HG03175 (cell line): ENCODE data around the gene SAMD14.

ENCODE experiments used
- ATAC-seq: cut with Tn5 transposase; IDR thresholded peaks from one replicate; pipeline ENCODE4 v1.9.1; 2021; ENCODE audit warnings: mild to moderate bottlenecking, moderate library complexity; ENCODE audit not compliant: unreplicated experiment

SAMD14 gene

GRCh38 chr17:50113624-50114320, 16.2 kb downstream of the SAMD14 start:
- ATAC-seq, result no peak

- ATAC-seq, result no peak
Observed at GRCh38 chr17:50112694-50113093, 17.3 kb downstream of the SAMD14 start.

- no peak for ATAC-seq
Observed at GRCh38 chr17:50111673-50112655, 18.0 kb downstream of the SAMD14 start.

GRCh38 chr17:50110591-50111349, 19.2 kb downstream of the SAMD14 start:
- no peak for ATAC-seq

GRCh38 chr17:50109785-50110184, 20.2 kb downstream of the SAMD14 start:
- ATAC-seq, result no peak

GRCh38 chr17:50109207-50109606, 20.8 kb downstream of the SAMD14 start:
- no peak for ATAC-seq

GRCh38 chr17:50108556-50108955, 21.4 kb downstream of the SAMD14 start:
- no peak for ATAC-seq

GRCh38 chr17:50107790-50108414, 22.1 kb downstream of the SAMD14 start:
- no peak for ATAC-seq

GRCh38 chr17:50106393-50107131, 23.4 kb downstream of the SAMD14 start:
- ATAC-seq, result no peak

- ATAC-seq, result no peak
Observed at GRCh38 chr17:50105811-50106210, 24.1 kb downstream of the SAMD14 start.

- ATAC-seq, result no peak
Observed at GRCh38 chr17:50103941-50104340, 26.0 kb downstream of the SAMD14 start.

GRCh38 chr17:50103252-50103651, 26.7 kb downstream of the SAMD14 start:
- no peak for ATAC-seq

GRCh38 chr17:50102164-50102991, 27.6 kb downstream of the SAMD14 start:
- ATAC-seq, result no peak

- ATAC-seq, result no peak
Observed at GRCh38 chr17:50101346-50102163, 28.4 kb downstream of the SAMD14 start.

- ATAC-seq, result no peak
Observed at GRCh38 chr17:50100921-50101345, 29.0 kb downstream of the SAMD14 start.

- ATAC-seq, result no peak
Observed at GRCh38 chr17:50100480-50100883, 29.5 kb downstream of the SAMD14 start.

- no peak for ATAC-seq
Observed at GRCh38 chr17:50099003-50099402, 31.0 kb downstream of the SAMD14 start.

- no peak for ATAC-seq
Observed at GRCh38 chr17:50098583-50098982, 31.4 kb downstream of the SAMD14 start.
